WTC11 (cell line): Measurements from ENCODE around the gene C2orf92. TPM values are rescaled to one million over a fixed set of nuclear protein-coding genes. Genes with fewer than 3 reads are reported as not detected.

ENCODE experiments used
- ATAC-seq: fragments of 200-7000 bp; cut with Tn5 transposase; 2 replicates; pipeline ENCODE4 v1.10.0; 2021; ENCODE audit warnings: mild to moderate bottlenecking, moderate library complexity
- CTCF ChIA-PET: fragments of 300-600 bp; sonication (Branson Sonifier 250); formaldehyde crosslinking; loops from one replicate; lab custom pipeline; 2021; ENCODE audit warnings: antibody characterized with exemption; lab: Charles Lee
- POLR2A ChIA-PET: fragments of 350-600 bp; sonication (Branson Sonifier 250); formaldehyde crosslinking; loops from one replicate; lab custom pipeline; 2021; ENCODE audit warnings: antibody characterized with exemption; lab: Charles Lee
- DNase-seq: peaks from one replicate; pipeline ENCODE4 v3.0.0; 2021; ENCODE audit warnings: low spot score
- H3K27ac Mint-ChIP-seq: 2 replicates; pipeline ENCODE4 v1.8.0; 2021; ENCODE audit warnings: mixed read lengths
- H3K27me3 Mint-ChIP-seq: 2 replicates; pipeline ENCODE4 v1.8.0; 2021; ENCODE audit warnings: low read depth, mild to moderate bottlenecking, moderate library complexity, mixed read lengths
- H3K36me3 Mint-ChIP-seq: 2 replicates; pipeline ENCODE4 v1.8.0; 2021; ENCODE audit warnings: mixed read lengths
- H3K4me1 Mint-ChIP-seq: 2 replicates; pipeline ENCODE4 v1.8.0; 2022; ENCODE audit warnings: mixed read lengths
- H3K4me3 Mint-ChIP-seq: 2 replicates; pipeline ENCODE4 v1.8.0; 2021; ENCODE audit warnings: mild to moderate bottlenecking, moderate library complexity, mixed read lengths
- H3K9me3 Mint-ChIP-seq: 2 replicates; pipeline ENCODE4 v1.8.0; 2021; ENCODE audit warnings: mixed read lengths
- FOXJ3 ChIP-seq: sonication (generic); formaldehyde crosslinking; IDR thresholded peaks from 2 replicates; pipeline ENCODE4 v1.9.0; 2021; ENCODE audit warnings: missing genetic modification reagents, mild to moderate bottlenecking, borderline replicate concordance
- GABPB1 ChIP-seq: sonication (generic); formaldehyde crosslinking; IDR thresholded peaks from 2 replicates; pipeline ENCODE4 v1.8.1; 2023; ENCODE audit warnings: mild to moderate bottlenecking, missing genetic modification reagents
- GTF2I ChIP-seq: fragments of 250-450 bp; sonication (Bioruptor Pico); conservative IDR thresholded peaks from 2 replicates; pipeline ENCODE4 v1.4.0; 2021; ENCODE audit warnings: mild to moderate bottlenecking
- JUN ChIP-seq: sonication (generic); formaldehyde crosslinking; IDR thresholded peaks from 2 replicates; pipeline ENCODE4 v1.8.0; 2023; ENCODE audit warnings: mild to moderate bottlenecking, missing genetic modification reagents
- MXD4 ChIP-seq: fragments of 250-450 bp; sonication (Bioruptor Pico); IDR thresholded peaks from 2 replicates; pipeline ENCODE4 v1.8.0; 2021; ENCODE audit warnings: mild to moderate bottlenecking, moderate library complexity, borderline replicate concordance
- NFE2L1 ChIP-seq: sonication (generic); formaldehyde crosslinking; IDR thresholded peaks from 2 replicates; pipeline ENCODE4 v1.8.1; 2023; ENCODE audit warnings: missing genetic modification reagents
- NFYB ChIP-seq: sonication (generic); formaldehyde crosslinking; conservative IDR thresholded peaks from 2 replicates; pipeline ENCODE4 v1.8.0; 2022; ENCODE audit warnings: low read depth, missing genetic modification reagents
- NR1H2 ChIP-seq: sonication (generic); formaldehyde crosslinking; IDR thresholded peaks from 2 replicates; pipeline ENCODE4 v1.9.0; 2021; ENCODE audit warnings: mild to moderate bottlenecking, moderate library complexity, missing genetic modification reagents
- NR3C1 ChIP-seq: sonication (generic); formaldehyde crosslinking; conservative IDR thresholded peaks from 2 replicates; pipeline ENCODE4 v1.8.1; 2023; ENCODE audit warnings: low read depth, mild to moderate bottlenecking, missing genetic modification reagents
- SMAD4 ChIP-seq: sonication (generic); formaldehyde crosslinking; IDR thresholded peaks from 2 replicates; pipeline ENCODE4 v1.8.0; 2022; ENCODE audit warnings: mild to moderate bottlenecking, missing genetic modification reagents
- SP1 ChIP-seq: sonication (generic); formaldehyde crosslinking; conservative IDR thresholded peaks from 2 replicates; pipeline ENCODE4 v1.8.1; 2022; ENCODE audit warnings: missing genetic modification reagents
- ZNF138 ChIP-seq: sonication (generic); formaldehyde crosslinking; conservative IDR thresholded peaks from 2 replicates; pipeline ENCODE4 v1.8.1; 2022; ENCODE audit warnings: mild to moderate bottlenecking, moderate library complexity, missing genetic modification reagents
- ZNF281 ChIP-seq: sonication (generic); formaldehyde crosslinking; IDR thresholded peaks from 2 replicates; pipeline ENCODE4 v1.8.0; 2023; ENCODE audit warnings: mild to moderate bottlenecking, missing genetic modification reagents
- ZNF317 ChIP-seq: sonication (generic); formaldehyde crosslinking; IDR thresholded peaks from 2 replicates; pipeline ENCODE4 v1.8.1; 2023; ENCODE audit warnings: low read depth, mild to moderate bottlenecking, moderate library complexity, missing genetic modification reagents, borderline replicate concordance
- total RNA-seq: library from RNA; stranded (reverse); gene quantifications from 3 replicates; pipeline ENCODE4 v1.2.3, GENCODE V29; 2021
- TF ChIP-seq, protein P1 (sequence below): sonication (generic); formaldehyde crosslinking; IDR thresholded peaks from 2 replicates; pipeline ENCODE4 v1.8.0; 2022; ENCODE audit warnings: missing genetic modification reagents
- TF ChIP-seq, protein P2 (sequence below): sonication (generic); formaldehyde crosslinking; IDR thresholded peaks from 2 replicates; pipeline ENCODE4 v1.8.0; 2023; ENCODE audit warnings: missing genetic modification reagents
- TF ChIP-seq, protein P3 (sequence below): sonication (generic); formaldehyde crosslinking; IDR thresholded peaks from 2 replicates; pipeline ENCODE4 v1.8.0; 2022; ENCODE audit warnings: mild to moderate bottlenecking, missing genetic modification reagents

C2orf92 gene
- total RNA-seq, 1 experiment from 2014 or later = 5.2 TPM

DNA sequence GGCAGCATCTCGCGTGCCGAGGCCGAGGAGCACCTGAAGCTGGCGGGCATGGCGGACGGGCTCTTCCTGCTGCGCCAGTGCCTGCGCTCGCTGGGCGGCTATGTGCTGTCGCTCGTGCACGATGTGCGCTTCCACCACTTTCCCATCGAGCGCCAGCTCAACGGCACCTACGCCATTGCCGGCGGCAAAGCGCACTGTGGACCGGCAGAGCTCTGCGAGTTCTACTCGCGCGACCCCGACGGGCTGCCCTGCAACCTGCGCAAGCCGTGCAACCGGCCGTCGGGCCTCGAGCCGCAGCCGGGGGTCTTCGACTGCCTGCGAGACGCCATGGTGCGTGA is 54.5 kb downstream of the C2orf92 start:
- POLR2A ChIA-PET = interaction anchor here (0.5 kb wide), 1 partner anchor 17 kb away, joined by 3 read pairs; no protein-coding TSS in a partner anchor

GRCh38 chr2:97724501-97724900 is 55.0 kb downstream of the C2orf92 start:
- ChIA-PET POLR2A (interaction anchor here (0.5 kb wide), 1 partner anchor 18 kb away, joined by 3 read pairs; no protein-coding TSS in a partner anchor), CTCF (interaction anchor here (0.9 to 2.8 kb wide), 5 partner anchors 12 to 134 kb away, joined by 3 to 8 read pairs (median 5); no protein-coding TSS in a partner anchor)
- DNase-seq (no peak), ATAC-seq (no peak)
- TF ChIP-seq NR3C1 (CRISPR knock-in tag) = no peak
- no peak for TF ChIP-seq FOXJ3 (CRISPR knock-in tag)
- no peak for TF ChIP-seq ZNF317 (CRISPR knock-in tag)
- TF ChIP-seq MXD4 (CRISPR knock-in tag) = no peak
- no peak for TF ChIP-seq NFYB (CRISPR knock-in tag)
- TF ChIP-seq SP1 (CRISPR knock-in tag) = no peak
- TF ChIP-seq JUN (CRISPR knock-in tag) = no peak
- no peak for TF ChIP-seq SMAD4 (CRISPR knock-in tag)
- H3K9me3 Mint-ChIP-seq = peaks cover 3% of the 10 kb centered on the region
- no peak overlapping the region for H3K27ac Mint-ChIP-seq
- peaks cover 18% of the 10 kb centered on the region for H3K4me1 Mint-ChIP-seq
- no peaks in the 10 kb centered on the region for H3K36me3 Mint-ChIP-seq
- no peak overlapping the region for H3K4me3 Mint-ChIP-seq
- no peaks in the 10 kb centered on the region; the same call in 1 of the 2 replicates for H3K27me3 Mint-ChIP-seq

More for the DNA sequence above, 54.5 kb downstream of the C2orf92 start:
- no peak for DNase-seq
- TF ChIP-seq NR1H2 (no peak), ZNF138 (CRISPR knock-in tag) (no peak), GABPB1 (CRISPR knock-in tag) (no peak), GTF2I (CRISPR knock-in tag) (no peak), NFE2L1 (no peak), ZNF281 (CRISPR knock-in tag) (no peak), JUN (CRISPR knock-in tag) (no peak)
- TF ChIP-seq, protein P1, sequence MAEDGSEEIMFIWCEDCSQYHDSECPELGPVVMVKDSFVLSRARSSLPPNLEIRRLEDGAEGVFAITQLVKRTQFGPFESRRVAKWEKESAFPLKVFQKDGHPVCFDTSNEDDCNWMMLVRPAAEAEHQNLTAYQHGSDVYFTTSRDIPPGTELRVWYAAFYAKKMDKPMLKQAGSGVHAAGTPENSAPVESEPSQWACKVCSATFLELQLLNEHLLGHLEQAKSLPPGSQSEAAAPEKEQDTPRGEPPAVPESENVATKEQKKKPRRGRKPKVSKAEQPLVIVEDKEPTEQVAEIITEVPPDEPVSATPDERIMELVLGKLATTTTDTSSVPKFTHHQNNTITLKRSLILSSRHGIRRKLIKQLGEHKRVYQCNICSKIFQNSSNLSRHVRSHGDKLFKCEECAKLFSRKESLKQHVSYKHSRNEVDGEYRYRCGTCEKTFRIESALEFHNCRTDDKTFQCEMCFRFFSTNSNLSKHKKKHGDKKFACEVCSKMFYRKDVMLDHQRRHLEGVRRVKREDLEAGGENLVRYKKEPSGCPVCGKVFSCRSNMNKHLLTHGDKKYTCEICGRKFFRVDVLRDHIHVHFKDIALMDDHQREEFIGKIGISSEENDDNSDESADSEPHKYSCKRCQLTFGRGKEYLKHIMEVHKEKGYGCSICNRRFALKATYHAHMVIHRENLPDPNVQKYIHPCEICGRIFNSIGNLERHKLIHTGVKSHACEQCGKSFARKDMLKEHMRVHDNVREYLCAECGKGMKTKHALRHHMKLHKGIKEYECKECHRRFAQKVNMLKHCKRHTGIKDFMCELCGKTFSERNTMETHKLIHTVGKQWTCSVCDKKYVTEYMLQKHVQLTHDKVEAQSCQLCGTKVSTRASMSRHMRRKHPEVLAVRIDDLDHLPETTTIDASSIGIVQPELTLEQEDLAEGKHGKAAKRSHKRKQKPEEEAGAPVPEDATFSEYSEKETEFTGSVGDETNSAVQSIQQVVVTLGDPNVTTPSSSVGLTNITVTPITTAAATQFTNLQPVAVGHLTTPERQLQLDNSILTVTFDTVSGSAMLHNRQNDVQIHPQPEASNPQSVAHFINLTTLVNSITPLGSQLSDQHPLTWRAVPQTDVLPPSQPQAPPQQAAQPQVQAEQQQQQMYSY (CRISPR knock-in tag) = no peak
- TF ChIP-seq, protein P2, sequence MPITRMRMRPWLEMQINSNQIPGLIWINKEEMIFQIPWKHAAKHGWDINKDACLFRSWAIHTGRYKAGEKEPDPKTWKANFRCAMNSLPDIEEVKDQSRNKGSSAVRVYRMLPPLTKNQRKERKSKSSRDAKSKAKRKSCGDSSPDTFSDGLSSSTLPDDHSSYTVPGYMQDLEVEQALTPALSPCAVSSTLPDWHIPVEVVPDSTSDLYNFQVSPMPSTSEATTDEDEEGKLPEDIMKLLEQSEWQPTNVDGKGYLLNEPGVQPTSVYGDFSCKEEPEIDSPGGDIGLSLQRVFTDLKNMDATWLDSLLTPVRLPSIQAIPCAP (CRISPR knock-in tag) = no peak
- TF ChIP-seq, protein P3, sequence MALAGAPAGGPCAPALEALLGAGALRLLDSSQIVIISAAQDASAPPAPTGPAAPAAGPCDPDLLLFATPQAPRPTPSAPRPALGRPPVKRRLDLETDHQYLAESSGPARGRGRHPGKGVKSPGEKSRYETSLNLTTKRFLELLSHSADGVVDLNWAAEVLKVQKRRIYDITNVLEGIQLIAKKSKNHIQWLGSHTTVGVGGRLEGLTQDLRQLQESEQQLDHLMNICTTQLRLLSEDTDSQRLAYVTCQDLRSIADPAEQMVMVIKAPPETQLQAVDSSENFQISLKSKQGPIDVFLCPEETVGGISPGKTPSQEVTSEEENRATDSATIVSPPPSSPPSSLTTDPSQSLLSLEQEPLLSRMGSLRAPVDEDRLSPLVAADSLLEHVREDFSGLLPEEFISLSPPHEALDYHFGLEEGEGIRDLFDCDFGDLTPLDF = no peak
- CTCF ChIA-PET = interaction anchor here (1.0 to 2.8 kb wide), 4 partner anchors 13 to 133 kb away, joined by 3 to 8 read pairs (median 5); no protein-coding TSS in a partner anchor
- no peak for ATAC-seq
- Mint-ChIP-seq H3K27me3 (no peaks in the 10 kb centered on the region; the same call in 1 of the 2 replicates), H3K4me1 (peaks cover 22% of the 10 kb centered on the region), H3K36me3 (no peaks in the 10 kb centered on the region), H3K4me3 (no peak overlapping the region), H3K9me3 (peaks cover 3% of the 10 kb centered on the region), H3K27ac (no peak overlapping the region)
